ENCODE measurements around the gene SPECC1. TPM values are rescaled to one million over a fixed set of nuclear protein-coding genes. Genes with fewer than 3 reads are reported as not detected.

SPECC1 gene
- polyA plus RNA-seq, 1 experiment, result 13.0 TPM

Small RNAs within 50 kb of the gene (small RNA-seq; reads per million reads assigned to genes)
- gene AC008088.1 (ENCODE audit: insufficient read length, low read depth, low replicate concordance) (not detected), gene RNU6-1057P (ENCODE audit: insufficient read length, low read depth, low replicate concordance) (not detected), gene RNU6-258P (ENCODE audit: insufficient read length, low read depth, low replicate concordance) (not detected), gene RNU6-467P (ENCODE audit: insufficient read length, low read depth, low replicate concordance) (not detected)

Other genes with a start within 250 kb of the SPECC1 start
- gene ULK2, start 141.4 kb upstream of the SPECC1 start, polyA plus RNA-seq (2011; rRNA removed), result 38.2 and 39.4 TPM in 2 replicates
- gene AKAP10, start 31.5 kb upstream of the SPECC1 start, polyA plus RNA-seq (2011; rRNA removed), result 20.7 and 32.7 TPM in 2 replicates